Psoas muscle (tissue), 8 donors: Measurements from ENCODE around the gene PTGES3. TPM values are rescaled to one million over a fixed set of nuclear protein-coding genes. Genes with fewer than 3 reads are reported as not detected.

Experiments
- ATAC-seq, 4 donors: fragments of 200-7000 bp; cut with Tn5 transposase; one replicate each; pipeline ENCODE4 v1.9.1; 2020; ENCODE audit warnings: moderate library complexity in 3 of 4, mild to moderate bottlenecking in 2 of 4
- DNase-seq, 2 donors: peaks; one replicate each; pipeline ENCODE4 v3.0.0-alpha.2; 2020
- H3K27ac ChIP-seq: fragments of 200-600 bp; one replicate; pipeline ENCODE4 v1.8.0; 2022
- H3K27me3 ChIP-seq, 3 donors: fragments of 200-600 bp in 1 of 3; one replicate each; pipeline versions ENCODE4 v1.6.1 to v1.8.0; 2013 to 2022; ENCODE audit warnings: low read length in 2 of 3, mild to moderate bottlenecking in 2 of 3, moderate library complexity in 1 of 3; ENCODE audit not compliant: insufficient read depth in 3 of 3
- H3K36me3 ChIP-seq, 2 donors: fragments of 200-600 bp in 1 of 2; one replicate each; pipeline versions ENCODE4 v1.6.1 to v1.8.0; 2013 to 2022; ENCODE audit warnings: low read depth in 1 of 2, mild to moderate bottlenecking in 1 of 2, moderate library complexity in 1 of 2; ENCODE audit not compliant: insufficient read depth in 1 of 2
- H3K4me1 ChIP-seq: fragments of 200-600 bp; one replicate; pipeline ENCODE4 v1.8.0; 2022
- H3K4me3 ChIP-seq: fragments of 200-600 bp; one replicate; pipeline ENCODE4 v1.8.0; 2022; ENCODE audit warnings: mild to moderate bottlenecking
- H3K9me3 ChIP-seq: fragments of 200-600 bp; one replicate; pipeline ENCODE4 v1.8.0; 2022
- WGBS, 3 donors: extraction: QIAGEN DNeasy Blood & Tissue Kit; methylation state at CpG; one replicate each; pipeline versions ENCODE4 v1.1.6 to v1.1.7; 2013; 5-methylcytosine and 5-hydroxymethylcytosine counted together
- intact Hi-C, 2 donors: fragments of 100-400 bp; cut with DNase I; formaldehyde crosslinking; loops; one replicate each; pipeline versions ENCODE4 v1.11.0 to v1.14.2; 2022
- polyA plus RNA-seq, 3 donors: library from polyadenylated mRNA; stranded (reverse); fragments of 200-250 nt; gene quantifications; one replicate each; pipeline ENCODE4 v1.2.3, GENCODE V29; 2013
- total RNA-seq, 4 donors: library from RNA; stranded (reverse); fragmentation: NEBNext Ultra II Directional in 2 of 4; extraction: Animal tissue kit (Norgen Biotek cat#: 25700) in 2 of 4; gene quantifications; one replicate each; pipeline versions ENCODE4 v1.2.1 to v1.2.4, GENCODE V29; 2021 to 2023
- TF ChIP-seq, protein P1 (sequence below): fragments of 200-600 bp; IDR thresholded peaks from one replicate; pipeline ENCODE4 v1.8.0; 2022; ENCODE audit warnings: antibody characterized with exemption
- donor health status: healthy with polysubstance abuse.
- donor health status: DM: no; HTN: no; CAD: no; lungs with moderate emphysema.
- donor health status: Bipolar disorder and iron deficiency.
- donor health status: healthy.
- donor health status: DM: yes; HTN: yes; CAD: no.
- donor health status: DM: no; HTN: no; CAD: no.
- donor health status: DM: no; HTN: no; CAD: no.
- donor health status: DM: yes; HTN: yes; CAD: no.

PTGES3 gene
- total and polyA plus RNA-seq, 7 donors = 118 to 253 (median 153) TPM

DNA sequence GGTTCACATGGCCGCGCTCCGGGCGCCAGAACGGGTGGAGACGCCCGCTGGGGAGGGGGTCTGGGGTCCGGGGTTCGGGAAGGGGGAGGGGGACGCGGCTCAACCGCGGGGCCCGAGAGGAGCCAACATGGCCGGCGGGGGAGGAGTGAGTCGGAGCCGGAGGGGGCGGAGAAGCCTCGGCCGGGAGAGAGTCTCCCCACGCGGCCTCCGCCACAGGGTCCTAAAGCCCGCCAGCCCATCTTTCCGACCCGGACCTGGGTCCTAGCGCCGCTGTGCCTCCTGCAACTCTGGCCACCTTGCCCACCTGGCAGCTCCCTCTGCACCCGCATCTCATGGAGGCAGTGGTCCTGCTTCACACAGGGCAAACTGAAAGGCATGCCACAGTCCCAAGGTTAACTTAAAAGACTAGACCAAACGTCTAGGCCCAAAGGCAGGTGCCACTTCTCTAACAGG lies 57.9 kb downstream of the PTGES3 start, which contains the start of gene BAZ2A:
Gene BAZ2A (minus strand): TSS at position 147 of the 453 bp plus-strand sequence. CDS start 12,796 bp downstream, outside the sequence.
- peak within 1 kb of the TSS; percentile 82 for H3K4me3 ChIP-seq
- H3K36me3 ChIP-seq = peaks cover 0 to 12% of the 10 kb centered on the region in 2 donors
- peak within 1 kb of the TSS; percentile 92 for H3K27ac ChIP-seq
- ATAC-seq = peak; percentile 86 to 88 (median 86)
- no peaks in the 10 kb centered on the region for H3K27me3 ChIP-seq
- H3K9me3 ChIP-seq = no peaks in the 10 kb centered on the region
- 0 to 1% (median 1%) methylated on average over 17 to 31 of the region's 31 CpGs for WGBS, 3 donors
- TF ChIP-seq, protein P1, sequence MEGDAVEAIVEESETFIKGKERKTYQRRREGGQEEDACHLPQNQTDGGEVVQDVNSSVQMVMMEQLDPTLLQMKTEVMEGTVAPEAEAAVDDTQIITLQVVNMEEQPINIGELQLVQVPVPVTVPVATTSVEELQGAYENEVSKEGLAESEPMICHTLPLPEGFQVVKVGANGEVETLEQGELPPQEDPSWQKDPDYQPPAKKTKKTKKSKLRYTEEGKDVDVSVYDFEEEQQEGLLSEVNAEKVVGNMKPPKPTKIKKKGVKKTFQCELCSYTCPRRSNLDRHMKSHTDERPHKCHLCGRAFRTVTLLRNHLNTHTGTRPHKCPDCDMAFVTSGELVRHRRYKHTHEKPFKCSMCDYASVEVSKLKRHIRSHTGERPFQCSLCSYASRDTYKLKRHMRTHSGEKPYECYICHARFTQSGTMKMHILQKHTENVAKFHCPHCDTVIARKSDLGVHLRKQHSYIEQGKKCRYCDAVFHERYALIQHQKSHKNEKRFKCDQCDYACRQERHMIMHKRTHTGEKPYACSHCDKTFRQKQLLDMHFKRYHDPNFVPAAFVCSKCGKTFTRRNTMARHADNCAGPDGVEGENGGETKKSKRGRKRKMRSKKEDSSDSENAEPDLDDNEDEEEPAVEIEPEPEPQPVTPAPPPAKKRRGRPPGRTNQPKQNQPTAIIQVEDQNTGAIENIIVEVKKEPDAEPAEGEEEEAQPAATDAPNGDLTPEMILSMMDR = no peak
- intact Hi-C loops = loop anchor here in 1 of 2 donors (5.0 kb wide), 1 partner anchor 108 kb away; the partner anchor contains the start of gene RBMS2
- H3K4me1 ChIP-seq = peaks cover 48% of the 10 kb centered on the region
- DNase-seq = peak; percentile 91 to 93

DNA sequence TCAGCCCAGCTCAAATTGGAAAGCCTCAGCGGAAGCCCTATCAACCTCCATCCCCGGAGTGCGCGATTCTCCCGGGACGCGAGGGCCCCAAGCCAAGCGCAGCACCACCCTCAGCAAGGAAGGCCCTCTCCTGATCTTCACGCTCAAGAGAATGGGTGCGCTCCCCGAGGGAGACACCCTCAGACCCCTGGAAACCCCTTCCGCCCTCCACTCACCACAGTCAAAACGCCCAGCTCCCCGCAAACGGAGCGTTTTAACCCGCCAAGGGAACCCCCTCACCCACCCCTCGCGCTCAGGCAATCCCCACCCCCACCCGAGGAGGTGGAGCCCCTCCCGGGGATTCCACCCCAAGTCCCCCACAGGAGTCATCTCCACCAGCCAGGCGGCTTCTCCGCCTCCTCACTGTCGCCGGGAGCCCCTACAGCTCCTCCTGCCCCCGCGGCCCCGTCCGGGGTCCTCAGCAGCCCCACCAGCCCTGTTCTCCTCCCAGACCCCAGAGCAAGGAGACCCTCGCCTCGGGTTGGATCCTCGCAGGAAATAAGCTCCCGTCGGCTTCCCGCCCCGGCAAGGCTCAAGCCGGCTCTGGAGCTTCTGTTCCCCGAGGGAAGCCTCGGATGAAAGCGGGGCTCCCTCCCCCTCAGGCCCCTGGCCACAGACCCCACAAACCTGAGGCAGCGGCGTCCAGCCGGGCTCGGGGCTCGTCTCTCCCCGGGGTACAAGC lies 58.5 kb downstream of the PTGES3 start:
- intact Hi-C loops = loop anchor here in 1 of 2 donors (5.0 kb wide), 1 partner anchor 107 kb away; the partner anchor contains the start of gene RBMS2
- peaks cover 48% of the 10 kb centered on the region for H3K4me1 ChIP-seq
- peaks cover 0 to 12% of the 10 kb centered on the region in 2 donors for H3K36me3 ChIP-seq
- WGBS, 3 donors = 0 to 1% (median 0%) methylated on average over 46 of the region's 46 CpGs
- DNase-seq (peak; percentile 38 to 71), ATAC-seq (peak; percentile 43 to 73 (median 56))
- no peaks in the 10 kb centered on the region for H3K9me3 ChIP-seq
- TF ChIP-seq, protein P1 = no peak
- H3K27ac ChIP-seq = peak overlapping the region; percentile 92
- H3K4me3 ChIP-seq = peak overlapping the region; percentile 82
- no peaks in the 10 kb centered on the region for H3K27me3 ChIP-seq

DNA sequence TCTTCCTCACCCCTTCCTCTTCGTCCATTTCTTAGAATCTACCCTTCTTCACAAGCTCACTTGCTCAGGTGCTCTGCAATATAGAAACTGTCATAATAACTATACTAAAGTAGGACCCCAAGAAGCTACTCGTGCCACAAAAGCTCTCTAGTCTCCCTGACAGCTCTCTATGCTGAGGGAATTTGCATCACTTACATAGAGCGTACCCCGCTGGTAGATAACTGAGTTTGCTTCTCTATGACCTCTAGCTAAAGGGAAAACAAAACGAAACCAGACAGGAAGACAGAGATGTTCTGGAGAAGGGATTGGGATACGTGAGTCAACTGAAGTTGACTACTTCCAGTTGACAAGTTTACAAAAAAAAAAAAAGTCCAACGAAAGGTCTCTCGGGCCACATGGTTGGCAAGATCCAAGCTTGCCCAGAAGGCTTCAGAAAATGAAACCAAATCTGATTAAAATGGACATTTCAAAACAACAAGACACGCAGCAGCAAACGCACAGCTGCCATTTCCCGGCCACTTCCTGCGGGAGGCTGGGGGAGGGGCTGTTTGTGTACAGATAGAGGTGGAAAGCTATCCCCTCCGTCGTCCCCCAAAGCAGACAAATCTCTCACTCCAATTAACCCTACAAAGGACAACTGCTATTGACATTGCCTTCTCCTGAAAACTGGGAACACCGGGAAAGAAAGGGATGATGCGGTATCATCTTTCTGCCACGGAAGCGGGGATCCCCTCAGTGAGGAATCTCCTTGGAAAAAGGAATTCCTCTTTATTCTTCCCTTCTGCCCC lies 59.2 kb downstream of the PTGES3 start:
- intact Hi-C loops = no loop called here
- H3K9me3 ChIP-seq = no peaks in the 10 kb centered on the region
- H3K27ac ChIP-seq = peak overlapping the region; percentile 92
- 0 to 1% (median 1%) methylated on average over 18 of the region's 18 CpGs for WGBS, 3 donors
- TF ChIP-seq, protein P1 = no peak
- H3K4me3 ChIP-seq = peak overlapping the region; percentile 82
- H3K4me1 ChIP-seq = peaks cover 45% of the 10 kb centered on the region
- peak; percentile 73 to 84 for DNase-seq
- no peaks in the 10 kb centered on the region for H3K27me3 ChIP-seq
- ATAC-seq = peak; percentile 40 to 66 (median 54)
- peaks cover 0 to 12% of the 10 kb centered on the region in 2 donors for H3K36me3 ChIP-seq

DNA sequence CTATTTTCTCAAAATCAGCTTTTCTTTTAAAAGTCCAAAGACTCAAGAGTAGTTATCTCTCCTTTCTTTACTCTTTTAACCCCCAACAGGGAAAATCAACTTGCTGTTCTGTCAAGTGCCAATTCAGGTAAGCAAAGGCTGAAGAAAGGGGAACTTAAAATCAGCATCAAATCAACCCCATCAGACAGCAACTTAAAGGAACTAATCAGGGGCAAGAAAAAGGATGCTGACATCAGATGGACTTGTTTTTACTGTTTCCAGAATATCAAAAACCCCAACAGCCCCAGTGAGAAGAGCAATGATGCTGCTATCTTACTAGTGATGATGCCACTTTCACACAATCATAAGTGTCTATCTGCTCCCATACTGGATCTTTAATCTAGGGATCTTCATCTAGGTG lies 61.4 kb downstream of the PTGES3 start:
- ATAC-seq (no peak), DNase-seq (no peak)
- peaks cover 0 to 20% of the 10 kb centered on the region in 2 donors for H3K36me3 ChIP-seq
- no peak overlapping the region for H3K27ac ChIP-seq
- intact Hi-C loops = no loop called here
- no peak overlapping the region for H3K4me3 ChIP-seq
- TF ChIP-seq, protein P1 = no peak
- no peaks in the 10 kb centered on the region for H3K9me3 ChIP-seq
- H3K27me3 ChIP-seq = no peaks in the 10 kb centered on the region
- H3K4me1 ChIP-seq = peaks cover 43% of the 10 kb centered on the region
